GM06990 (cell line): ENCODE data around the gene ZNF341.

Experiments
- DNase-seq: peaks from one replicate; pipeline ENCODE4 v3.0.0-alpha.2; 2011; ENCODE audit not compliant: insufficient read length; ENCODE audit errors: extremely low read depth
- H3K27me3 ChIP-seq: replicated peaks from 2 replicates; pipeline ENCODE4 v1.6.0; 2011; ENCODE audit warnings: low read length; ENCODE audit not compliant: control insufficient read depth, insufficient read depth
- H3K36me3 ChIP-seq: 2 replicates; pipeline ENCODE4 v1.5.1; 2011; ENCODE audit warnings: low read length; ENCODE audit not compliant: control insufficient read depth, insufficient read depth
- H3K4me3 ChIP-seq: replicated peaks from 2 replicates; pipeline ENCODE4 v1.5.1; 2011; ENCODE audit warnings: low read depth, mild to moderate bottlenecking, control low read depth, low read length
- TF ChIP-seq, protein P1 (sequence below): IDR thresholded peaks from 2 replicates; pipeline ENCODE4 v1.5.1; 2011; ENCODE audit warnings: low read length, control low read depth, mild to moderate bottlenecking, inconsistent platforms; ENCODE audit not compliant: insufficient read depth, poor library complexity, severe bottlenecking

Gene ZNF341

GRCh38 chr20:33781945-33782344 lies 50.1 kb downstream of the ZNF341 start:
- Histone ChIP-seq H3K4me3 (no peak overlapping the region), H3K36me3 (no peaks in the 10 kb centered on the region; the same call in 1 of the 2 replicates), H3K27me3 (no peaks in the 10 kb centered on the region)
- TF ChIP-seq, protein P1, sequence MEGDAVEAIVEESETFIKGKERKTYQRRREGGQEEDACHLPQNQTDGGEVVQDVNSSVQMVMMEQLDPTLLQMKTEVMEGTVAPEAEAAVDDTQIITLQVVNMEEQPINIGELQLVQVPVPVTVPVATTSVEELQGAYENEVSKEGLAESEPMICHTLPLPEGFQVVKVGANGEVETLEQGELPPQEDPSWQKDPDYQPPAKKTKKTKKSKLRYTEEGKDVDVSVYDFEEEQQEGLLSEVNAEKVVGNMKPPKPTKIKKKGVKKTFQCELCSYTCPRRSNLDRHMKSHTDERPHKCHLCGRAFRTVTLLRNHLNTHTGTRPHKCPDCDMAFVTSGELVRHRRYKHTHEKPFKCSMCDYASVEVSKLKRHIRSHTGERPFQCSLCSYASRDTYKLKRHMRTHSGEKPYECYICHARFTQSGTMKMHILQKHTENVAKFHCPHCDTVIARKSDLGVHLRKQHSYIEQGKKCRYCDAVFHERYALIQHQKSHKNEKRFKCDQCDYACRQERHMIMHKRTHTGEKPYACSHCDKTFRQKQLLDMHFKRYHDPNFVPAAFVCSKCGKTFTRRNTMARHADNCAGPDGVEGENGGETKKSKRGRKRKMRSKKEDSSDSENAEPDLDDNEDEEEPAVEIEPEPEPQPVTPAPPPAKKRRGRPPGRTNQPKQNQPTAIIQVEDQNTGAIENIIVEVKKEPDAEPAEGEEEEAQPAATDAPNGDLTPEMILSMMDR, result no peak
- DNase-seq, result no peak

- Histone ChIP-seq H3K27me3 (no peaks in the 10 kb centered on the region), H3K4me3 (no peak overlapping the region), H3K36me3 (no peaks in the 10 kb centered on the region; the same call in 1 of the 2 replicates)
- DNase-seq, result no peak
- TF ChIP-seq, protein P1, result no peak
Measured at GRCh38 chr20:33783256-33783655, 51.5 kb downstream of the ZNF341 start.

DNA sequence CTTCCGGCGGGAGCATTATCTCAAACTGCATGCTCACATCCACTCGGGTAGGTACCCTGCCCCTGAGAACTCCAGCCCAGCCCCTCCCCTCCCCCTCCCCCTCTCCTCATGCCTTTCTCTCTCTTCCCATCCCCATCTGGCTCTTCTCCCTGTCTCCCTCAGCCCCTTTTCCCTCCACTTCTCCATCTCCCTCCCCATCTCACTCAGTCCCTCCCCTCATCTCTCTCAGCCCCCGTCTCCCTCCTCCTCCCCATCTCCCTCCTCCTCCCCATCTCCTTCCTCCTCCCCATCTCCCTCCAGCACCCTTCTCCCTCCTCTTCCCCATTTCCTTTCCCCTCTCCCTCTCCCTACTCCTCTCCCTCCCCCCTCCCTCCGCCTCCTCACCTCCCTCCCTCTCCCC lies 52.0 kb downstream of the ZNF341 start:
- TF ChIP-seq, protein P1, result no peak
- Histone ChIP-seq H3K27me3 (no peaks in the 10 kb centered on the region), H3K4me3 (no peak overlapping the region), H3K36me3 (no peaks in the 10 kb centered on the region; the same call in 1 of the 2 replicates)
- DNase-seq, result no peak

GRCh38 chr20:33784225-33784624 lies 52.4 kb downstream of the ZNF341 start:
- Histone ChIP-seq H3K36me3 (no peaks in the 10 kb centered on the region; the same call in 1 of the 2 replicates), H3K4me3 (no peak overlapping the region), H3K27me3 (no peaks in the 10 kb centered on the region)
- no peak for DNase-seq
- TF ChIP-seq, protein P1, result no peak

DNA sequence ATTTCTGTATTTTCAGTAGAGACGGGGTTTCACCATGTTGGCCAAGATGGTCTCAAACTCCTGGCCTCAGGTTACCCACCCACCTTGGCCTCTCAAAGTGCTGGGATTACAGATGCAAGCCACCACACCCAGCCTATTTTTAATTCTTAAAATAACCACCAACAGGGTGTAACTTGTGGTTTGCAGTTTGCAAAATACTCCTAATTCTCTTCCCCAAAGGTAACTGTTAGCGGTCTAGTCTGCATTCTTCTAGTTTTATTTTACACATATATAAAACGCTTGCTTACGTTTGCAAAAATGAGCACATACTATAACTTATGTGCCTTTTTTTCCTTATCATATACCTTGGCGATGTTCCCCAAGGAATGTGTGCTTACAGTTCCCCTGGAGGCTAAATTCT lies 53.7 kb downstream of the ZNF341 start:
- H3K4me3 ChIP-seq, result no peak overlapping the region
- DNase-seq, result no peak
- H3K36me3 ChIP-seq, result peaks cover 2% of the 10 kb centered on the region; the same call in 1 of the 2 replicates
- no peaks in the 10 kb centered on the region for H3K27me3 ChIP-seq
- TF ChIP-seq, protein P1, result no peak
